ENCODE results near the gene POU5F2.

- TF ChIP-seq POLR2A (IDR thresholded peaks at IDR 0.05; ENCODE audit: control extremely low read depth in 1 of 2, low read depth in 2 of 2, low read length in 2 of 2) (no peak), EZH2 (IDR thresholded peaks at IDR 0.05; ENCODE audit: low read depth, low read length, severe bottlenecking) (no peak)
These were observed 35.5 kb downstream of the POU5F2 start for GRCh38 chr5:93705896-93706295.
